Measurements from ENCODE around the gene RAB4B. TPM values are rescaled to one million over a fixed set of nuclear protein-coding genes. Genes with fewer than 3 reads are reported as not detected.

Gene RAB4B
- total RNA-seq, 2 experiments from 2014 or later, result 40.0 to 40.3 TPM

DNA sequence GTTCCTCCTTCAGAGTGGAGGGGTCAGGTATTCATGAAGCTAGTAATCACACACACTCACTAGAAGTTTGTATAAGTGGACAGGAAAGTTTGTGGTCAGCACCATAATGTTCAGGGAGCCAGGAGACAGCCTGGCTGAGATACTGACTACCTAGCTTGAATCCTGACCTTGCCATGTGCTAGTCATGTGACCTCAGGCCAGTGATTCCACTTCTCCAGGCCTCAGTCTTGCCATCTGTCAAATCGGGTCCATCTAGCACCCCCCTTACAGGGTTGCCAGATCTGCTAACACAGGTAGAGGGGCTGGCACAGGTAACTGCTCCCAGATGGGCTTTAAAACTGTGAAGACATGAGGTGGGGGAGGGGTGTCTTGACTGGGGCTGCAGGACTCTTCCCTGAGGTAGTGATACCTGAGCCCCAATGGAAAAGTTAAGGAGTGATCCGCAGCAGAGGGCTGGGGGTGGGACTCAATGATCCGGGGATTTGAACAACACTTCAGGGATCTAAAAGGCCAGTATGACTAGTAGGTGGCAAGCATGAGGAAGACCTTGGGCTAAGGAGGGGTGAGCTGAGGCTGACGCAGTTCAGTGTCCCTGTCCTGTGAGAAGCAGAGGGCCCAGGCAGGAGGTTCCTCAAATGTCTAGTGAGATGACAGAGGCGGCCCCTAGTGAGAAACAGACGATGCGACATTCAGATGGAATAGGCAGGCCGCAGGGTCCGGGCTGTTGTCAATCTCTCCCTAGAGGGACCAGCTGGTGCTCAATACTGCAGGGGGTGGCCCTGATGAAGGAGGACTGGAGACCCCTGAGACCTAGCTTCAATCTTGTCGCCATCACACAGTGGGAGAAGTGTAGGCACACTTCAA, 36.3 kb upstream of the RAB4B start:
- H3K4me1 Mint-ChIP-seq (ENCODE audit: low read depth), result no peaks in the 10 kb centered on the region
- no peak for DNase-seq
- CTCF ChIA-PET, result interaction anchor here (1.2 kb wide), 1 partner anchor 78 kb away, joined by 4 read pairs; no protein-coding TSS in a partner anchor
- intact Hi-C loops (cut with micrococcal nuclease), result no loop called here
- H3K36me3 Mint-ChIP-seq (ENCODE audit: low read depth), result peaks cover 5% of the 10 kb centered on the region
- no peak overlapping the region for H3K4me3 Mint-ChIP-seq
- H3K27me3 Mint-ChIP-seq (ENCODE audit: low read depth), result no peaks in the 10 kb centered on the region
- no peak overlapping the region for H3K27ac Mint-ChIP-seq
- no peaks in the 10 kb centered on the region for H3K9me3 Mint-ChIP-seq

- H3K27ac Mint-ChIP-seq, result no peak overlapping the region
- peaks cover 4% of the 10 kb centered on the region for H3K36me3 Mint-ChIP-seq (ENCODE audit: low read depth)
- no peak for DNase-seq
- H3K4me3 Mint-ChIP-seq, result no peak overlapping the region
- CTCF ChIA-PET, result interaction anchor here (1.2 kb wide), 1 partner anchor 78 kb away, joined by 4 read pairs; no protein-coding TSS in a partner anchor
- H3K27me3 Mint-ChIP-seq (ENCODE audit: low read depth), result no peaks in the 10 kb centered on the region
- H3K4me1 Mint-ChIP-seq (ENCODE audit: low read depth), result no peaks in the 10 kb centered on the region
- H3K9me3 Mint-ChIP-seq, result no peaks in the 10 kb centered on the region
- intact Hi-C loops (cut with micrococcal nuclease), result no loop called here
Observed at GRCh38 chr19:40742477-40742876, 35.6 kb upstream of the RAB4B start.

- Mint-ChIP-seq H3K27me3 (ENCODE audit: low read depth) (no peaks in the 10 kb centered on the region), H3K27ac (no peak overlapping the region), H3K4me3 (no peak overlapping the region), H3K36me3 (ENCODE audit: low read depth) (peaks cover 2% of the 10 kb centered on the region), H3K4me1 (ENCODE audit: low read depth) (no peaks in the 10 kb centered on the region), H3K9me3 (no peaks in the 10 kb centered on the region)
- no peak for DNase-seq
- CTCF ChIA-PET, result interaction anchor here (0.6 to 1.1 kb wide), 2 partner anchors 21 to 64 kb away, joined by 3 to 4 read pairs; no protein-coding TSS in a partner anchor
- intact Hi-C loops (cut with micrococcal nuclease), result no loop called here
Observed at GRCh38 chr19:40742886-40743285, 35.2 kb upstream of the RAB4B start.

GRCh38 chr19:40743926-40744325, 34.1 kb upstream of the RAB4B start:
- Mint-ChIP-seq H3K36me3 (ENCODE audit: low read depth) (peaks cover 2% of the 10 kb centered on the region), H3K27ac (no peak overlapping the region), H3K4me1 (ENCODE audit: low read depth) (peaks cover 4% of the 10 kb centered on the region), H3K9me3 (no peaks in the 10 kb centered on the region), H3K4me3 (no peak overlapping the region), H3K27me3 (ENCODE audit: low read depth) (no peaks in the 10 kb centered on the region)
- intact Hi-C loops (cut with micrococcal nuclease), result no loop called here
- CTCF ChIA-PET, result interaction anchor here (0.8 to 1.1 kb wide), 4 partner anchors 10 to 81 kb away, joined by 3 to 4 read pairs (median 4); no protein-coding TSS in a partner anchor
- DNase-seq, result no peak

GRCh38 chr19:40744554-40745401, 33.3 kb upstream of the RAB4B start:
- intact Hi-C loops (cut with micrococcal nuclease), result no loop called here
- peak; percentile 62 for DNase-seq
- Mint-ChIP-seq H3K4me3 (no peak overlapping the region), H3K27me3 (ENCODE audit: low read depth) (no peaks in the 10 kb centered on the region), H3K27ac (no peak overlapping the region), H3K4me1 (ENCODE audit: low read depth) (peaks cover 9% of the 10 kb centered on the region), H3K9me3 (no peaks in the 10 kb centered on the region), H3K36me3 (ENCODE audit: low read depth) (peaks cover 2% of the 10 kb centered on the region)
- CTCF ChIA-PET, result interaction anchor here (0.6 to 1.0 kb wide), 4 partner anchors 11 to 400 kb away, joined by 3 to 4 read pairs (median 3); no protein-coding TSS in a partner anchor

GRCh38 chr19:40745402-40745780, 32.7 kb upstream of the RAB4B start:
- H3K4me3 Mint-ChIP-seq, result no peak overlapping the region
- intact Hi-C loops (cut with micrococcal nuclease), result no loop called here
- DNase-seq, result no peak
- no peaks in the 10 kb centered on the region for H3K9me3 Mint-ChIP-seq
- peaks cover 5% of the 10 kb centered on the region for H3K36me3 Mint-ChIP-seq (ENCODE audit: low read depth)
- H3K27ac Mint-ChIP-seq, result no peak overlapping the region
- H3K27me3 Mint-ChIP-seq (ENCODE audit: low read depth), result no peaks in the 10 kb centered on the region
- peaks cover 13% of the 10 kb centered on the region for H3K4me1 Mint-ChIP-seq (ENCODE audit: low read depth)
- CTCF ChIA-PET, result interaction anchor here (0.6 kb wide), 1 partner anchor 399 kb away, joined by 3 read pairs; no protein-coding TSS in a partner anchor

GRCh38 chr19:40747536-40747935, 30.5 kb upstream of the RAB4B start:
- intact Hi-C loops (cut with micrococcal nuclease), result no loop called here
- CTCF ChIA-PET, result interaction anchor here (1.2 to 1.4 kb wide), 2 partner anchors 30 to 58 kb away, joined by 3 read pairs; partner anchors contain the start of gene RAB4B
- Mint-ChIP-seq H3K27me3 (ENCODE audit: low read depth) (no peaks in the 10 kb centered on the region), H3K4me1 (ENCODE audit: low read depth) (peaks cover 17% of the 10 kb centered on the region), H3K36me3 (ENCODE audit: low read depth) (peaks cover 18% of the 10 kb centered on the region), H3K9me3 (no peaks in the 10 kb centered on the region), H3K27ac (no peak overlapping the region), H3K4me3 (no peak overlapping the region)
- no peak for DNase-seq

- intact Hi-C loops (cut with micrococcal nuclease), result loop anchor here (1.0 to 5.0 kb wide), 10 partner anchors 25 to 513 kb away; partner anchors contain the start of genes COQ8B, RAB4B and SERTAD3
- CTCF ChIA-PET, result interaction anchor here (0.9 to 1.3 kb wide), 5 partner anchors 20 to 558 kb away, joined by 3 to 10 read pairs (median 4); no protein-coding TSS in a partner anchor
Observed at GRCh38 chr19:40750058-40750873, 27.8 kb upstream of the RAB4B start, which contains the start of gene ACTMAP. ACTMAP (minus strand) TSS chr19:40750477; CDS start chr19:40749803, 674 bp downstream.

GRCh38 chr19:40750874-40751537, 27.0 kb upstream of the RAB4B start, which contains the start of gene SNRPA:
SNRPA (plus strand) TSS chr19:40751203; CDS start chr19:40751409, 206 bp downstream.
- peak; percentile 98 for DNase-seq
- intact Hi-C loops (cut with micrococcal nuclease), result loop anchor here (1.0 to 5.0 kb wide), 11 partner anchors 26 to 512 kb away; partner anchors contain the start of genes COQ8B, NUMBL, RAB4B and SERTAD3
- Mint-ChIP-seq H3K36me3 (ENCODE audit: low read depth) (peaks cover 41% of the 10 kb centered on the region), H3K27ac (peak within 1 kb of the TSS; percentile 99), H3K27me3 (ENCODE audit: low read depth) (no peaks in the 10 kb centered on the region), H3K4me3 (peak within 1 kb of the TSS; percentile 99), H3K4me1 (ENCODE audit: low read depth) (peaks cover 40% of the 10 kb centered on the region), H3K9me3 (no peaks in the 10 kb centered on the region)
- CTCF ChIA-PET, result interaction anchor here (0.6 to 4.4 kb wide), 7 partner anchors 19 to 558 kb away, joined by 3 to 34 read pairs (median 5); no protein-coding TSS in a partner anchor

More at GRCh38 chr19:40750058-40750873, 27.8 kb upstream of the RAB4B start, which contains the start of gene ACTMAP:
- Mint-ChIP-seq H3K9me3 (no peaks in the 10 kb centered on the region), H3K27me3 (ENCODE audit: low read depth) (no peaks in the 10 kb centered on the region), H3K4me3 (peak within 1 kb of the TSS; percentile 99), H3K36me3 (ENCODE audit: low read depth) (peaks cover 34% of the 10 kb centered on the region), H3K4me1 (ENCODE audit: low read depth) (peaks cover 33% of the 10 kb centered on the region), H3K27ac (peak within 1 kb of the TSS; percentile 99)
- peak; percentile 100 for DNase-seq

GRCh38 chr19:40752257-40752781, 25.7 kb upstream of the RAB4B start:
- intact Hi-C loops (cut with micrococcal nuclease), result loop anchor here (5.0 kb wide), 1 partner anchor 310 kb away; the partner anchor contains the start of gene SERTAD3
- peak overlapping the region; percentile 99 for H3K27ac Mint-ChIP-seq
- CTCF ChIA-PET, result interaction anchor here (0.6 to 4.4 kb wide), 8 partner anchors 14 to 1528 kb away, joined by 3 to 34 read pairs (median 4); partner anchors contain the start of gene RAB4B
- peaks cover 53% of the 10 kb centered on the region for H3K4me1 Mint-ChIP-seq (ENCODE audit: low read depth)
- H3K27me3 Mint-ChIP-seq (ENCODE audit: low read depth), result no peaks in the 10 kb centered on the region
- DNase-seq, result no peak
- H3K36me3 Mint-ChIP-seq (ENCODE audit: low read depth), result peaks cover 51% of the 10 kb centered on the region
- H3K4me3 Mint-ChIP-seq, result peak overlapping the region; percentile 99
- no peaks in the 10 kb centered on the region for H3K9me3 Mint-ChIP-seq
